Smooth muscle cell (in vitro differentiated cells): Measurements from ENCODE around the gene IGFLR1. TPM values are rescaled to one million over a fixed set of nuclear protein-coding genes. Genes with fewer than 3 reads are reported as not detected.
A peak's percentile ranks its signal among the peaks of the same experiment; 100 is the strongest.

Source experiments
- DNase-seq: peaks from one replicate; lab custom pipeline; 2025; ENCODE audit not compliant: unreplicated experiment; lab: John Stamatoyannopoulos, UW
- H2AFZ ChIP-seq: fragments of 200-600 bp; sonication (generic); 2 replicates; pipeline ENCODE4 v1.6.0; 2016; ENCODE audit warnings: antibody characterized with exemption, low read depth, mild to moderate bottlenecking
- H3F3A ChIP-seq: fragments of 200-600 bp; sonication (generic); 2 replicates; pipeline ENCODE4 v1.6.0; 2017; ENCODE audit warnings: antibody characterized with exemption, low read depth
- H3K27ac ChIP-seq: fragments of 200-600 bp; sonication (generic); 2 replicates; pipeline ENCODE4 v1.5.1; 2016; ENCODE audit warnings: low read depth, mild to moderate bottlenecking
- H3K27me3 ChIP-seq: fragments of 200-600 bp; sonication (generic); 2 replicates; pipeline ENCODE4 v1.6.1; 2016; ENCODE audit warnings: low read depth, mild to moderate bottlenecking
- H3K36me3 ChIP-seq: fragments of 200-600 bp; sonication (generic); 2 replicates; pipeline ENCODE4 v1.5.1; 2016; ENCODE audit warnings: low read depth
- H3K4me1 ChIP-seq: fragments of 200-600 bp; sonication (generic); 2 replicates; pipeline ENCODE4 v1.5.1; 2016; ENCODE audit warnings: low read depth
- H3K4me2 ChIP-seq: fragments of 200-600 bp; sonication (generic); 2 replicates; pipeline ENCODE4 v1.6.0; 2016; ENCODE audit warnings: mild to moderate bottlenecking
- H3K4me3 ChIP-seq: fragments of 200-600 bp; sonication (generic); 2 replicates; pipeline ENCODE4 v1.5.1; 2016; ENCODE audit warnings: mild to moderate bottlenecking
- H3K79me2 ChIP-seq: fragments of 200-600 bp; sonication (generic); 2 replicates; pipeline ENCODE4 v1.6.0; 2016; ENCODE audit warnings: low read depth, mild to moderate bottlenecking
- H3K9ac ChIP-seq: fragments of 200-600 bp; sonication (generic); 2 replicates; pipeline ENCODE4 v1.6.0; 2016; ENCODE audit warnings: low read depth
- H3K9me3 ChIP-seq: fragments of 200-600 bp; sonication (generic); replicated peaks from 2 replicates; pipeline ENCODE4 v1.5.1; 2016; ENCODE audit warnings: low read depth
- H4K20me1 ChIP-seq: fragments of 200-600 bp; sonication (generic); 2 replicates; pipeline ENCODE4 v1.6.0; 2016; ENCODE audit warnings: low read depth
- WGBS: methylation state at CpG from one replicate; pipeline ENCODE4 v1.1.7; 2016; ENCODE audit warnings: low lambda C conversion rate; 5-methylcytosine and 5-hydroxymethylcytosine counted together
- polyA plus RNA-seq: library from polyadenylated mRNA; unstranded; fragments of >200 nt; fragmentation: Nextera tagmentation; extraction: Ambion mirVana; gene quantifications from 2 replicates; pipeline ENCODE4 v1.2.1, GENCODE V29; 2016
- total RNA-seq: library from RNA; depleted of rRNA; stranded (reverse); fragments of >200 nt; gene quantifications from 2 replicates; pipeline ENCODE4 v1.2.3, GENCODE V29; 2014
- TF ChIP-seq, protein P1 (sequence below): fragments of 200-600 bp; sonication (generic); IDR thresholded peaks from 2 replicates; pipeline ENCODE4 v1.5.1; 2017; ENCODE audit warnings: borderline replicate concordance, mild to moderate bottlenecking, antibody characterized with exemption; ENCODE audit not compliant: insufficient read depth, poor library complexity, severe bottlenecking

IGFLR1 gene
- total and polyA plus RNA-seq, 2 experiments from 2014 or later = 1.2 to 1.4 TPM

DNA sequence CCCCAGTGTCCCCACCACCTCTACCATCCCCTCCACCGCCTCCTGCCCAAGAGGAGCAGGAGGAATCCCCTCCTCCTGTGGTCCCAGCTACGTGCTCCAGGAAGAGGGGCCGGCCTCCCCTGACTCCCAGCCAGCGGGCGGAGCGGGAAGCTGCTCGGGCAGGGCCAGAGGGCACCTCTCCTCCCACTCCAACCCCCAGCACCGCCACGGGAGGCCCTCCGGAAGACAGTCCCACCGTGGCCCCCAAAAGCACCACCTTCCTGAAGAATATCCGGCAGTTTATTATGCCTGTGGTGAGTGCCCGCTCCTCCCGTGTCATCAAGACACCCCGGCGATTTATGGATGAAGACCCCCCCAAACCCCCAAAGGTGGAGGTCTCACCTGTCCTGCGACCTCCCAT is 21.6 kb downstream of the IGFLR1 start:
- H3K4me2 ChIP-seq = no peak overlapping the region
- no peak overlapping the region for H2AFZ ChIP-seq
- no peak for DNase-seq
- peaks cover 25% of the 10 kb centered on the region for H4K20me1 ChIP-seq
- H3K27me3 ChIP-seq = no peaks in the 10 kb centered on the region
- no peaks in the 10 kb centered on the region for H3K36me3 ChIP-seq
- H3K9me3 ChIP-seq = no peaks in the 10 kb centered on the region
- WGBS = 99% methylated on average over 15 of the region's 17 CpGs
- H3K79me2 ChIP-seq = peaks cover 39% of the 10 kb centered on the region
- H3F3A ChIP-seq = no peaks in the 10 kb centered on the region
- H3K4me3 ChIP-seq = no peak overlapping the region
- H3K4me1 ChIP-seq = peaks cover 11% of the 10 kb centered on the region
- TF ChIP-seq, protein P1, sequence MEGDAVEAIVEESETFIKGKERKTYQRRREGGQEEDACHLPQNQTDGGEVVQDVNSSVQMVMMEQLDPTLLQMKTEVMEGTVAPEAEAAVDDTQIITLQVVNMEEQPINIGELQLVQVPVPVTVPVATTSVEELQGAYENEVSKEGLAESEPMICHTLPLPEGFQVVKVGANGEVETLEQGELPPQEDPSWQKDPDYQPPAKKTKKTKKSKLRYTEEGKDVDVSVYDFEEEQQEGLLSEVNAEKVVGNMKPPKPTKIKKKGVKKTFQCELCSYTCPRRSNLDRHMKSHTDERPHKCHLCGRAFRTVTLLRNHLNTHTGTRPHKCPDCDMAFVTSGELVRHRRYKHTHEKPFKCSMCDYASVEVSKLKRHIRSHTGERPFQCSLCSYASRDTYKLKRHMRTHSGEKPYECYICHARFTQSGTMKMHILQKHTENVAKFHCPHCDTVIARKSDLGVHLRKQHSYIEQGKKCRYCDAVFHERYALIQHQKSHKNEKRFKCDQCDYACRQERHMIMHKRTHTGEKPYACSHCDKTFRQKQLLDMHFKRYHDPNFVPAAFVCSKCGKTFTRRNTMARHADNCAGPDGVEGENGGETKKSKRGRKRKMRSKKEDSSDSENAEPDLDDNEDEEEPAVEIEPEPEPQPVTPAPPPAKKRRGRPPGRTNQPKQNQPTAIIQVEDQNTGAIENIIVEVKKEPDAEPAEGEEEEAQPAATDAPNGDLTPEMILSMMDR = no peak
- H3K27ac ChIP-seq = no peak overlapping the region
- no peak overlapping the region for H3K9ac ChIP-seq

DNA sequence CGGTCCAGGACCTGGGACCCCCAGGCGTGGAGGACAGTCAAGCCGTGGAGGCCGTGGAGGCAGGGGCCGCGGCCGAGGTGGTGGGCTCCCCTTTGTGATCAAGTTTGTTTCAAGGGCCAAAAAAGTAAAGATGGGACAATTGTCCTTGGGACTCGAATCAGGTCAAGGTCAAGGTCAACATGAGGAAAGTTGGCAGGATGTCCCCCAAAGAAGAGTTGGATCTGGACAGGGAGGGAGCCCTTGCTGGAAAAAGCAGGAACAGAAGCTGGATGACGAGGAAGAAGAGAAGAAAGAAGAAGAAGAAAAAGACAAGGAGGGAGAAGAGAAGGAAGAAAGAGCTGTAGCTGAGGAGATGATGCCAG is 22.1 kb downstream of the IGFLR1 start:
- TF ChIP-seq, protein P1 = no peak
- Histone ChIP-seq H4K20me1 (peaks cover 25% of the 10 kb centered on the region), H3K4me2 (no peak overlapping the region), H3K9ac (no peak overlapping the region), H3K27me3 (no peaks in the 10 kb centered on the region), H3K4me3 (no peak overlapping the region), H2AFZ (no peak overlapping the region), H3K36me3 (no peaks in the 10 kb centered on the region), H3K27ac (no peak overlapping the region), H3F3A (no peaks in the 10 kb centered on the region), H3K9me3 (no peaks in the 10 kb centered on the region), H3K79me2 (peaks cover 39% of the 10 kb centered on the region), H3K4me1 (peaks cover 12% of the 10 kb centered on the region)
- no peak for DNase-seq
- 98% methylated on average over 9 of the region's 9 CpGs for WGBS

DNA sequence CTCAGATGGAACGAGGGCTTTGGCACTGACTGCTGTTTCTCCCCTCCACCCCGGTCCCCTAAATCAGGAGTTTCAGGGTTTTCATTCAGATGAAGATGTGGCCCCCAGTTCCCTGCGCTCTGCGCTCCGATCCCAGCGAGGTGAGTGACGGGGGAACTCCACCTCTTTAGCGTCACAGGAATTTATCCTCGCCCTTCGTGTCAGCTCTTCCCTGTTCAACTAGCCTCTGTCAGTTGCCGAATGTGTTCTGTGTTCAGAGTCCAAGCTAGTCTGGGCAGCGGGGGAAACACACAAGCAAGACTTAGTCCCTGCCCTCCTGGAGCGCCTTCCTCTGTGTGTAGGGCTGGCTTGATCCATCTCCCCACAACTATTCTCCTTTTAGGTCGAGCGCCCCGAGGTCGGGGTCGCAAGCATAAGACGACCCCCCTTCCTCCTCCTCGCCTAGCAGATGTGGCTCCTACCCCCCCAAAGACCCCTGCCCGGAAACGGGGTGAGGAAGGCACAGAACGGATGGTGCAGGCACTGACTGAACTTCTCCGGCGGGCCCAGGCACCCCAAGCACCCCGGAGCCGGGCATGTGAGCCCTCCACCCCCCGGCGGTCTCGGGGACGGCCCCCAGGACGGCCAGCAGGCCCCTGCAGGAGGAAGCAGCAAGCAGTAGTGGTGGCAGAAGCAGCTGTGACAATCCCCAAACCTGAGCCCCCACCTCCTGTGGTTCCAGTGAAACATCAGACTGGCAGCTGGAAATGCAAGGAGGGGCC is 22.7 kb downstream of the IGFLR1 start:
- H3K9me3 ChIP-seq = no peaks in the 10 kb centered on the region
- peak overlapping the region; percentile 86 for H3K4me2 ChIP-seq
- no peaks in the 10 kb centered on the region for H3K27me3 ChIP-seq
- H2AFZ ChIP-seq = no peak overlapping the region
- H3K27ac ChIP-seq = no peak overlapping the region
- DNase-seq = no peak
- no peaks in the 10 kb centered on the region for H3F3A ChIP-seq
- H3K9ac ChIP-seq = no peak overlapping the region
- peaks cover 39% of the 10 kb centered on the region for H3K79me2 ChIP-seq
- H3K4me3 ChIP-seq = peak overlapping the region; percentile 88
- peaks cover 25% of the 10 kb centered on the region for H4K20me1 ChIP-seq
- H3K36me3 ChIP-seq = no peaks in the 10 kb centered on the region
- 92% methylated on average over 32 of the region's 32 CpGs for WGBS
- peaks cover 12% of the 10 kb centered on the region for H3K4me1 ChIP-seq
- TF ChIP-seq, protein P1 = no peak

DNA sequence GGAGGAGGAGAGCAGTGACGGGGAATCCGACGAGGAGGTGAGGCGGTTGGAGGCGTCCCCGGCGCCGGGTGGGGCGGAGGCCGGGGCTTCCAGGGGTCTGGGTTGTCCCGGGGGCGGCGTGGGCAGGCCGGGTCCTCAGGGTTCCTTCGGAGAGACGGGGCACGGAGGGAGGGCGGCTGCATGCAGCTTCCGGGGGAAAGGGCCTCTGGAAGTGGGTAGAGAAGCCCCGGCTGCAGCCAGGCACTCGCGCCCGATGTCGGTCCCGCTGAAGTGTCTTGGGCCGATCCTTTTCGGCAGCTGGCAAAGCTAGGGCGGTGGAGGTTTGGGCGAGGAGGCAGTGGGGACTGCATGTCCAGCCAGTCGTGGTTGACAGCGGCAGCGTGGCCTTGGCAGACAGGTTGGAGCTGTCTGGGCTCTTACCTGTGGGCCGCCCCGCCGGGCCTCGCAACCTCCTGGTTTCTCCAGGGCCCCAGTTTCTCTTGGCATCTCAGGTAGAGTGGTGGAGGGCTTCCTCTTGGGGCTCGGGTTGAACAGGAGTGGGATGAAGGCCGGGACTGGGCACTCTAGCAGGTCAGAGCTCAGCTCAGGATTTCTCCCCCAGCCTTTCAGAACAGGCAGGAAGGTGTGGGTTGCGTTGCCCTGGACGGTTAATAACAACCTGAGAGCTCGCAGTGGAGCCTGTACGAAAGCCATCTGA is 23.8 kb downstream of the IGFLR1 start:
- DNase-seq = no peak
- H3K79me2 ChIP-seq = peaks cover 39% of the 10 kb centered on the region
- H3K9me3 ChIP-seq = no peaks in the 10 kb centered on the region
- H3K4me1 ChIP-seq = peaks cover 12% of the 10 kb centered on the region
- peak overlapping the region; percentile 88 for H3K4me3 ChIP-seq
- no peaks in the 10 kb centered on the region for H3K36me3 ChIP-seq
- WGBS = 3% methylated on average over 26 of the region's 42 CpGs
- H2AFZ ChIP-seq = no peak overlapping the region
- H3K9ac ChIP-seq = peak overlapping the region; percentile 69
- H3K4me2 ChIP-seq = peak overlapping the region; percentile 86
- TF ChIP-seq, protein P1 = no peak
- peak overlapping the region; percentile 71 for H3K27ac ChIP-seq
- H3K27me3 ChIP-seq = no peaks in the 10 kb centered on the region
- H4K20me1 ChIP-seq = peaks cover 25% of the 10 kb centered on the region
- H3F3A ChIP-seq = no peaks in the 10 kb centered on the region
